ENCODE data around the gene SMYD3.

Gene SMYD3

GRCh38 chr1:245840971-245841370, 666.1 kb downstream of the SMYD3 start:
- no peak for DNase-seq (ENCODE audit: low read depth)
- H3K4me3 ChIP-seq (ENCODE audit: low read depth, low read length), result no peak overlapping the region
- TF ChIP-seq CTCF (IDR thresholded peaks at IDR 0.05; ENCODE audit: insufficient read depth, low read depth, low read length, missing control alignments), result no peak

GRCh38 chr1:245837718-245838117, 669.4 kb downstream of the SMYD3 start:
- no peak overlapping the region for H3K4me3 ChIP-seq (ENCODE audit: low read depth, low read length)
- TF ChIP-seq CTCF (IDR thresholded peaks at IDR 0.05; ENCODE audit: insufficient read depth, low read depth, low read length, missing control alignments), result no peak
- no peak for DNase-seq (ENCODE audit: low read depth)

GRCh38 chr1:245835386-245835785, 671.7 kb downstream of the SMYD3 start:
- TF ChIP-seq CTCF (IDR thresholded peaks at IDR 0.05; ENCODE audit: insufficient read depth, low read depth, low read length, missing control alignments), result no peak
- DNase-seq (ENCODE audit: low read depth), result no peak
- no peak overlapping the region for H3K4me3 ChIP-seq (ENCODE audit: low read depth, low read length)

GRCh38 chr1:245834002-245834401, 673.1 kb downstream of the SMYD3 start:
- H3K4me3 ChIP-seq (ENCODE audit: low read depth, low read length), result no peak overlapping the region
- no peak for TF ChIP-seq CTCF (IDR thresholded peaks at IDR 0.05; ENCODE audit: insufficient read depth, low read depth, low read length, missing control alignments)
- DNase-seq (ENCODE audit: low read depth), result no peak

- DNase-seq (ENCODE audit: low read depth), result no peak
- TF ChIP-seq CTCF (IDR thresholded peaks at IDR 0.05; ENCODE audit: insufficient read depth, low read depth, low read length, missing control alignments), result no peak
- H3K4me3 ChIP-seq (ENCODE audit: low read depth, low read length), result no peak overlapping the region
Observed at GRCh38 chr1:245832771-245833527, 674.1 kb downstream of the SMYD3 start.

GRCh38 chr1:245831518-245831917, 675.6 kb downstream of the SMYD3 start:
- DNase-seq (ENCODE audit: low read depth), result no peak
- no peak for TF ChIP-seq CTCF (IDR thresholded peaks at IDR 0.05; ENCODE audit: insufficient read depth, low read depth, low read length, missing control alignments)
- H3K4me3 ChIP-seq (ENCODE audit: low read depth, low read length), result no peak overlapping the region

- no peak for DNase-seq (ENCODE audit: low read depth)
- no peak overlapping the region for H3K4me3 ChIP-seq (ENCODE audit: low read depth, low read length)
- TF ChIP-seq CTCF (IDR thresholded peaks at IDR 0.05; ENCODE audit: insufficient read depth, low read depth, low read length, missing control alignments), result no peak
Observed at GRCh38 chr1:245829826-245830225, 677.3 kb downstream of the SMYD3 start.
